IMR-90 (cell line): Measurements from ENCODE around the gene KRTAP10-1.

Experiments used
- BHLHE40 ChIP-seq: fragments of 150-350 bp; IDR thresholded peaks from 2 replicates; pipeline ENCODE4 v1.6.1; 2016; ENCODE audit warnings: mild to moderate bottlenecking, low read depth, low read length
- CEBPB ChIP-seq: IDR thresholded peaks from 2 replicates; pipeline ENCODE4 v1.6.1; 2012; ENCODE audit warnings: low read depth, low read length, improper control_type of control experiment
- CHD1 ChIP-seq: IDR thresholded peaks from 2 replicates; pipeline ENCODE4 v1.6.1; 2012; ENCODE audit warnings: low read depth, low read length, improper control_type of control experiment
- CTCF ChIP-seq: conservative IDR thresholded peaks from 2 replicates; pipeline ENCODE4 v1.5.1; 2012; ENCODE audit warnings: mild to moderate bottlenecking, low read depth, low read length, improper control_type of control experiment
- FOS ChIP-seq: fragments of 150-350 bp; IDR thresholded peaks from 2 replicates; pipeline ENCODE4 v1.6.1; 2016; ENCODE audit warnings: low read depth, low read length
- MAFK ChIP-seq: IDR thresholded peaks from 2 replicates; pipeline ENCODE4 v1.6.1; 2012; ENCODE audit warnings: low read depth, low read length, improper control_type of control experiment
- MXI1 ChIP-seq: IDR thresholded peaks from 2 replicates; pipeline ENCODE4 v1.6.1; 2012; ENCODE audit warnings: low read depth, mild to moderate bottlenecking, low read length, moderate library complexity, borderline replicate concordance
- POLR2A ChIP-seq: IDR thresholded peaks from 2 replicates; pipeline ENCODE4 v1.6.1; 2012; ENCODE audit warnings: mild to moderate bottlenecking, low read depth, low read length
- RAD21 ChIP-seq: IDR thresholded peaks from 2 replicates; pipeline ENCODE4 v1.6.1; 2012; ENCODE audit warnings: low read length, improper control_type of control experiment
- RCOR1 ChIP-seq: IDR thresholded peaks from 2 replicates; pipeline ENCODE4 v1.6.1; 2012; ENCODE audit warnings: mild to moderate bottlenecking, low read length, improper control_type of control experiment; ENCODE audit not compliant: insufficient replicate concordance
- RFX5 ChIP-seq: IDR thresholded peaks from 2 replicates; pipeline ENCODE4 v1.8.0; 2012; ENCODE audit warnings: low read depth, mild to moderate bottlenecking, low read length, moderate library complexity
- SMC3 ChIP-seq: fragments of 150-350 bp; IDR thresholded peaks from 2 replicates; pipeline ENCODE4 v1.6.1; 2016; ENCODE audit warnings: low read depth, mild to moderate bottlenecking, antibody characterized with exemption, low read length, moderate library complexity
- USF2 ChIP-seq: fragments of 150-350 bp; IDR thresholded peaks from 2 replicates; pipeline ENCODE4 v1.6.1; 2017; ENCODE audit warnings: mild to moderate bottlenecking, antibody characterized with exemption, low read length, low read depth
- TF ChIP-seq, protein P1 (sequence below): fragments of 150-350 bp; IDR thresholded peaks from 2 replicates; pipeline ENCODE4 v1.6.1; 2016; ENCODE audit warnings: low read depth, mild to moderate bottlenecking, low read length, moderate library complexity, borderline replicate concordance

GRCh38 chr21:44576025-44576420 is 36.0 kb upstream of the KRTAP10-1 start:
- TF ChIP-seq CTCF (no peak), SMC3 (no peak), POLR2A (no peak), RCOR1 (no peak), RAD21 (no peak), BHLHE40 (no peak), USF2 (no peak), MXI1 (no peak), CEBPB (no peak), RFX5 (no peak), CHD1 (no peak), MAFK (no peak), FOS (no peak)
- TF ChIP-seq, protein P1, sequence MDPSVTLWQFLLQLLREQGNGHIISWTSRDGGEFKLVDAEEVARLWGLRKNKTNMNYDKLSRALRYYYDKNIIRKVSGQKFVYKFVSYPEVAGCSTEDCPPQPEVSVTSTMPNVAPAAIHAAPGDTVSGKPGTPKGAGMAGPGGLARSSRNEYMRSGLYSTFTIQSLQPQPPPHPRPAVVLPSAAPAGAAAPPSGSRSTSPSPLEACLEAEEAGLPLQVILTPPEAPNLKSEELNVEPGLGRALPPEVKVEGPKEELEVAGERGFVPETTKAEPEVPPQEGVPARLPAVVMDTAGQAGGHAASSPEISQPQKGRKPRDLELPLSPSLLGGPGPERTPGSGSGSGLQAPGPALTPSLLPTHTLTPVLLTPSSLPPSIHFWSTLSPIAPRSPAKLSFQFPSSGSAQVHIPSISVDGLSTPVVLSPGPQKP = no peak
